ENCODE data around the gene MRPS9. TPM values are rescaled to one million over a fixed set of nuclear protein-coding genes. Genes with fewer than 3 reads are reported as not detected.

Gene MRPS9
- total RNA-seq, 1 experiment from 2014 or later = 68.6 TPM

DNA sequence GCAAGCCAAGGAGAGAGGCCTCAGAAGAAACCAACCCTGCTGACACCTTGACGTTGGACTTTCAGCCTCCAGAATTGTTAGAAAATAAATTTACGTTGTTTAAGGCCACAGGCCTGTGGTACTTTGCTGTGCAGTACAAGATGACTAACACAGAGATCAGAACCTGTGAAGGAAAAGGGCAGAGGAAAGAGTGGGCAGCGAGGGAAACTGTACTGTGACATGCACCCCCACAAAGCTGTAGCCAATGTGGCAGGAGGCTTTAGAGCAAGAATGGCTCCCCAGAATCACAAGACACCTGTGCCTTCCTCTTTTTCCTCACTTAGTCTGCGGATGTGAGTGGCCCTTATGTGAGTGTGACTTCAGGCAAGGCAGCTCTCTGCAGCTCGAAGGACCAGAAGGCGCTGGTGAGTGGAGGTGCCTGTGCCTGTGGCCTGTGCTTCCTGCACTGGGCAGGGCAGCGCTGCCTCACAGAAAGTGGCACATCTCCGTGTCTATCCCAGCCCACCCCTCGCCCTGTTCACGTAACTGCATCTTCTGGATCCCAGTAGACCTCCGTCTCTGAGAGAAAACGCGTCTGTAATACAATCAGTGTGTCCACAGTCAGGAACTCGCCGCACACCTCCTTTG lies 89.5 kb downstream of the MRPS9 start:
- TF ChIP-seq, protein P1, sequence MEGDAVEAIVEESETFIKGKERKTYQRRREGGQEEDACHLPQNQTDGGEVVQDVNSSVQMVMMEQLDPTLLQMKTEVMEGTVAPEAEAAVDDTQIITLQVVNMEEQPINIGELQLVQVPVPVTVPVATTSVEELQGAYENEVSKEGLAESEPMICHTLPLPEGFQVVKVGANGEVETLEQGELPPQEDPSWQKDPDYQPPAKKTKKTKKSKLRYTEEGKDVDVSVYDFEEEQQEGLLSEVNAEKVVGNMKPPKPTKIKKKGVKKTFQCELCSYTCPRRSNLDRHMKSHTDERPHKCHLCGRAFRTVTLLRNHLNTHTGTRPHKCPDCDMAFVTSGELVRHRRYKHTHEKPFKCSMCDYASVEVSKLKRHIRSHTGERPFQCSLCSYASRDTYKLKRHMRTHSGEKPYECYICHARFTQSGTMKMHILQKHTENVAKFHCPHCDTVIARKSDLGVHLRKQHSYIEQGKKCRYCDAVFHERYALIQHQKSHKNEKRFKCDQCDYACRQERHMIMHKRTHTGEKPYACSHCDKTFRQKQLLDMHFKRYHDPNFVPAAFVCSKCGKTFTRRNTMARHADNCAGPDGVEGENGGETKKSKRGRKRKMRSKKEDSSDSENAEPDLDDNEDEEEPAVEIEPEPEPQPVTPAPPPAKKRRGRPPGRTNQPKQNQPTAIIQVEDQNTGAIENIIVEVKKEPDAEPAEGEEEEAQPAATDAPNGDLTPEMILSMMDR (IDR thresholded peaks at IDR 0.05; ENCODE audit: insufficient read depth in 1 of 2, low read depth in 1 of 2, low read length in 1 of 2, severe bottlenecking in 1 of 2, unreplicated experiment in 1 of 2) = no peak
- no peak overlapping the region for H3K27ac Mint-ChIP-seq (ENCODE audit: unreplicated experiment)
- H3K36me3 Mint-ChIP-seq (ENCODE audit: insufficient read depth, unreplicated experiment) = no peaks in the 10 kb centered on the region

DNA sequence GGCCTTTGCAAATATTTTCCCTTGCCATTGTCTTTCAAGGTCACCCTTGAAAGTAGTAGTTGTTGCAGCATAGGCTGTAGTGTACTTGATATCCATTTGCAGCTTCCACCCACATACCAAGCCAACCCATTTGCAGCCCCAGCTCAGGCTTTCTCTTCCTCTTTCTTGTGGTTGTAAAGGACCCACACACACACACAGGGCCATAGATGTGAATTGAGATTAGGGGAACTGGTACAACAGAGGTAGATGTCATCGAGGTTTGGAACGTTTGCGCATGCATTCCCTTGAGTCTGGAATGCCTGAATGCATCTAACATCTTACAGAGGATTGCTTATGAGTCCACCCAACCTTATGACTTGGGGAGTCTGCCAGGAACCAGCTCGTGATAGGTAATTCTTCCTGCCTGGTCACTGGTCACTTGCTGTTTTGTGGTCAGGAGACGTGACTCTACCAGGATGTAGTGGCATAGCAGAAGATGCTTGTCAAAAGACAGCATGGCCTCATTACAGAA lies 91.9 kb downstream of the MRPS9 start:
- DNase-seq = no peak
- peaks cover 6% of the 10 kb centered on the region for H3K27me3 Mint-ChIP-seq (ENCODE audit: insufficient read depth, unreplicated experiment)
- no peaks in the 10 kb centered on the region for H3K9me3 Mint-ChIP-seq (ENCODE audit: unreplicated experiment)
- H3K9me3 ChIP-seq = no peaks in the 10 kb centered on the region
- POLR2A ChIA-PET = no interaction called here
- CTCF ChIA-PET = no interaction called here
- intact Hi-C loops (cut with micrococcal nuclease; ENCODE audit: unreplicated experiment) = no loop called here
- TF ChIP-seq, protein P1 (IDR thresholded peaks at IDR 0.05; ENCODE audit: insufficient read depth in 1 of 2, low read depth in 1 of 2, low read length in 1 of 2, severe bottlenecking in 1 of 2, unreplicated experiment in 1 of 2) = no peak
- H3K27me3 ChIP-seq (replicated peaks; ENCODE audit: control insufficient read depth, insufficient read depth, low read length) = no peaks in the 10 kb centered on the region; the same call in 1 of the 2 replicates
- no TSS peak for BruUV-seq (replicated peaks)
- H3K4me1 Mint-ChIP-seq (ENCODE audit: low read depth, unreplicated experiment) = no peaks in the 10 kb centered on the region
- no peaks in the 10 kb centered on the region for H3K36me3 ChIP-seq (ENCODE audit: control insufficient read depth, insufficient read depth, low read length)
- no peak overlapping the region for H3K4me3 ChIP-seq (ENCODE audit: low read depth, low read length)
- no peak overlapping the region for H3K4me3 Mint-ChIP-seq (ENCODE audit: unreplicated experiment)
- H3K36me3 Mint-ChIP-seq (ENCODE audit: insufficient read depth, unreplicated experiment) = no peaks in the 10 kb centered on the region
- no peak overlapping the region for H3K27ac Mint-ChIP-seq (ENCODE audit: unreplicated experiment)
- no peaks in the 10 kb centered on the region for H3K4me1 ChIP-seq

More for the DNA sequence above, 89.5 kb downstream of the MRPS9 start:
- Mint-ChIP-seq H3K4me3 (ENCODE audit: unreplicated experiment) (no peak overlapping the region), H3K4me1 (ENCODE audit: low read depth, unreplicated experiment) (no peaks in the 10 kb centered on the region), H3K9me3 (ENCODE audit: unreplicated experiment) (no peaks in the 10 kb centered on the region), H3K27me3 (ENCODE audit: insufficient read depth, unreplicated experiment) (peaks cover 14% of the 10 kb centered on the region)
- intact Hi-C loops (cut with micrococcal nuclease; ENCODE audit: unreplicated experiment) = no loop called here
- no peaks in the 10 kb centered on the region for H3K4me1 ChIP-seq
- CTCF ChIA-PET = no interaction called here
- H3K27me3 ChIP-seq (replicated peaks; ENCODE audit: control insufficient read depth, insufficient read depth, low read length) = no peaks in the 10 kb centered on the region; the same call in 1 of the 2 replicates
- no peak overlapping the region for H3K4me3 ChIP-seq (ENCODE audit: low read depth, low read length)
- H3K9me3 ChIP-seq = no peaks in the 10 kb centered on the region
- POLR2A ChIA-PET = no interaction called here
- no peak for DNase-seq
- no peaks in the 10 kb centered on the region for H3K36me3 ChIP-seq (ENCODE audit: control insufficient read depth, insufficient read depth, low read length)
- BruUV-seq (replicated peaks) = no TSS peak

DNA sequence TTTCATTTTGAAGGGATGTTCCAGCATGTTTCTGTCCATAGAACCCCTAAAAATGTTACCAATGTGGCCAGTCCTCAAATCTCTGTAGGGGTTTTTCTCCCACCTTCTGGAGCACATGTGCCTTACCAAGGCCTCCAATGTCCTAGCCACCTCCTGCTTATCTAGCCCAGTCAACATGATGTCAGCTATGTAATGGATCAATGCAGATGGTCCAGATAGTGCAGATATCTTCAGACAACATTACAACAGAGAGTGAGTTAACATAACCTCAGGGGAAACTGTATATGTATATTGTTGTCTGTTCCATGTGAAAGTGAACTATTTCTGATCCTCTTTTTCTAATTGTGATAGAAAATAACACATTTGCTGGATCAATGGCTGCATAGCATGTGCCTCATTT lies 92.7 kb downstream of the MRPS9 start:
- ChIA-PET CTCF (no interaction called here), POLR2A (no interaction called here)
- BruUV-seq (replicated peaks) = no TSS peak
- no peaks in the 10 kb centered on the region; the same call in 1 of the 2 replicates for H3K27me3 ChIP-seq (replicated peaks; ENCODE audit: control insufficient read depth, insufficient read depth, low read length)
- Mint-ChIP-seq H3K27ac (ENCODE audit: unreplicated experiment) (no peak overlapping the region), H3K36me3 (ENCODE audit: insufficient read depth, unreplicated experiment) (no peaks in the 10 kb centered on the region), H3K9me3 (ENCODE audit: unreplicated experiment) (no peaks in the 10 kb centered on the region), H3K4me1 (ENCODE audit: low read depth, unreplicated experiment) (no peaks in the 10 kb centered on the region), H3K27me3 (ENCODE audit: insufficient read depth, unreplicated experiment) (peaks cover 6% of the 10 kb centered on the region), H3K4me3 (ENCODE audit: unreplicated experiment) (no peak overlapping the region)
- no peak for DNase-seq
- no peaks in the 10 kb centered on the region for H3K36me3 ChIP-seq (ENCODE audit: control insufficient read depth, insufficient read depth, low read length)
- no peaks in the 10 kb centered on the region for H3K9me3 ChIP-seq
- TF ChIP-seq, protein P1 (IDR thresholded peaks at IDR 0.05; ENCODE audit: insufficient read depth in 1 of 2, low read depth in 1 of 2, low read length in 1 of 2, severe bottlenecking in 1 of 2, unreplicated experiment in 1 of 2) = no peak
- H3K4me1 ChIP-seq = no peaks in the 10 kb centered on the region
- no peak overlapping the region for H3K4me3 ChIP-seq (ENCODE audit: low read depth, low read length)
- intact Hi-C loops (cut with micrococcal nuclease; ENCODE audit: unreplicated experiment) = no loop called here
